H1 (cell line): Measurements from ENCODE around the gene JAKMIP1. TPM values are rescaled to one million over a fixed set of nuclear protein-coding genes. Genes with fewer than 3 reads are reported as not detected.

ENCODE experiments used
- CTCF ChIA-PET: fragments of 300-600 bp; sonication (Branson Sonifier 250); formaldehyde crosslinking; loops from one replicate; lab custom pipeline; 2021; ENCODE audit not compliant: partially characterized antibody; lab: Charles Lee
- POLR2A ChIA-PET: fragments of 300-600 bp; sonication (Branson Sonifier 250); formaldehyde crosslinking; loops from one replicate; lab custom pipeline; 2021; ENCODE audit warnings: inconsistent platforms; ENCODE audit not compliant: partially characterized antibody; lab: Charles Lee
- DNase-seq, 2 experiments: peaks; one replicate each; pipeline versions ENCODE4 v3.0.0 to v3.0.0-alpha.2; 2010 to 2022; ENCODE audit warnings: low spot score in 2 of 2, low read depth in 1 of 2, mixed read lengths in 1 of 2
- FAIRE-seq: peaks from 2 replicates; lab custom pipeline; 2011; peaks lifted over from hg19 to GRCh38; lab: Jason Lieb, UNC
- H2AFZ ChIP-seq: 2 replicates; pipeline ENCODE4 v1.8.1; 2012; ENCODE audit warnings: low read length, inconsistent platforms
- H2AK5ac ChIP-seq: 2 replicates; pipeline ENCODE4 v1.6.1; 2013; ENCODE audit warnings: low read depth, low read length
- H2BK120ac ChIP-seq: replicated peaks from 2 replicates; pipeline ENCODE3; 2013; ENCODE audit warnings: low read depth, low read length, inconsistent platforms
- H2BK12ac ChIP-seq: 2 replicates; pipeline ENCODE4 v1.6.1; 2013; ENCODE audit warnings: low read depth, low read length
- H2BK15ac ChIP-seq: 2 replicates; pipeline ENCODE4 v1.6.1; 2013; ENCODE audit warnings: low read length
- H2BK20ac ChIP-seq: 2 replicates; pipeline ENCODE4 v1.6.1; 2013; ENCODE audit warnings: low read length
- H2BK5ac ChIP-seq: 2 replicates; pipeline ENCODE4 v1.6.1; 2013; ENCODE audit warnings: low read depth, low read length
- H3K14ac ChIP-seq: 2 replicates; pipeline ENCODE4 v1.6.1; 2013; ENCODE audit warnings: inconsistent platforms; ENCODE audit not compliant: insufficient read length
- H3K18ac ChIP-seq: 2 replicates; pipeline ENCODE4 v1.6.1; 2013; ENCODE audit warnings: low read length; ENCODE audit errors: extremely low read depth
- H3K23ac ChIP-seq: 2 replicates; pipeline ENCODE4 v1.6.1; 2013; ENCODE audit warnings: inconsistent platforms; ENCODE audit not compliant: insufficient read length
- H3K23me2 ChIP-seq: 2 replicates; pipeline ENCODE4 v1.6.1; 2013; ENCODE audit warnings: low read depth, low read length
- H3K27ac ChIP-seq: 2 replicates; pipeline ENCODE4 v1.6.1; 2011; ENCODE audit warnings: low read depth, low read length, inconsistent platforms
- H3K27me3 ChIP-seq, 4 experiments: replicated peaks in 1 of 4; 1 replicate in 1 of 4; 2 replicates in 3 of 4; pipeline versions ENCODE4 v1.6.1 to v1.8.1; 2011 to 2013; ENCODE audit warnings: low read length in 3 of 4, mild to moderate bottlenecking in 3 of 4, inconsistent platforms in 2 of 4, mixed read lengths in 2 of 4, moderate library complexity in 1 of 4; ENCODE audit not compliant: control insufficient read depth in 3 of 4, insufficient read depth in 3 of 4; ENCODE audit errors: extremely low read depth in 1 of 4
- H3K36me3 ChIP-seq, 4 experiments: 2 replicates each; pipeline versions ENCODE4 v1.6.1 to v1.8.1; 2011 to 2013; ENCODE audit warnings: mild to moderate bottlenecking in 4 of 4, low read length in 3 of 4, moderate library complexity in 2 of 4, control low read depth in 1 of 4, inconsistent platforms in 1 of 4; ENCODE audit not compliant: insufficient read depth in 4 of 4, control insufficient read depth in 2 of 4
- H3K4ac ChIP-seq: replicated peaks from 2 replicates; pipeline ENCODE3; 2013; ENCODE audit warnings: low read length, low read depth, mixed read lengths, inconsistent platforms; ENCODE audit not compliant: insufficient read length
- H3K4me1 ChIP-seq, 4 experiments: replicated peaks in 1 of 4; 1 replicate in 1 of 4; 2 replicates in 3 of 4; pipeline versions ENCODE4 v1.6.1 to v1.8.1; 2011 to 2013; ENCODE audit warnings: low read length in 3 of 4, inconsistent platforms in 2 of 4, mixed read lengths in 1 of 4; ENCODE audit not compliant: insufficient read depth in 4 of 4, control insufficient read depth in 3 of 4
- H3K4me2 ChIP-seq, 2 experiments: 2 replicates each; pipeline versions ENCODE4 v1.6.1 to v1.8.1; 2011 to 2013; ENCODE audit warnings: low read depth in 2 of 2, low read length in 2 of 2, control low read depth in 1 of 2, inconsistent platforms in 1 of 2, mild to moderate bottlenecking in 1 of 2; ENCODE audit not compliant: insufficient read depth in 1 of 2
- H3K4me3 ChIP-seq, 4 experiments: fragments of 200-600, 300-600 bp in 1 of 4; sonication (generic), shearing (Covaris generic), sonication (Bioruptor Twin) in 1 of 4; 2 replicates each; pipeline versions ENCODE4 v1.5.1 to v1.8.1; 2011 to 2016; ENCODE audit warnings: low read length in 4 of 4, low read depth in 3 of 4, control low read depth in 2 of 4, inconsistent platforms in 2 of 4, mild to moderate bottlenecking in 2 of 4, mixed read lengths in 1 of 4, moderate library complexity in 1 of 4; ENCODE audit not compliant: insufficient read depth in 2 of 4; ENCODE audit errors: extremely low read depth in 1 of 4
- H3K56ac ChIP-seq: replicated peaks from 2 replicates; pipeline ENCODE3; 2013; ENCODE audit warnings: low read depth, mild to moderate bottlenecking, mixed read lengths, low read length, inconsistent platforms; ENCODE audit not compliant: insufficient read length
- H3K79me1 ChIP-seq: 2 replicates; pipeline ENCODE4 v1.6.1; 2013; ENCODE audit warnings: low read depth, low read length, control low read depth
- H3K79me2 ChIP-seq, 2 experiments: 2 replicates each; pipeline versions ENCODE4 v1.6.1 to v1.8.1; 2012 to 2013; ENCODE audit warnings: low read length in 2 of 2, mild to moderate bottlenecking in 2 of 2, inconsistent platforms in 1 of 2; ENCODE audit not compliant: insufficient read depth in 2 of 2, control insufficient read depth in 1 of 2
- H3K9ac ChIP-seq, 4 experiments: replicated peaks in 1 of 4; 1 replicate in 1 of 4; 2 replicates in 3 of 4; pipeline versions ENCODE4 v1.6.1 to v1.8.1; 2011 to 2013; ENCODE audit warnings: low read depth in 3 of 4, low read length in 3 of 4, control low read depth in 2 of 4, mild to moderate bottlenecking in 2 of 4, moderate library complexity in 2 of 4, inconsistent platforms in 1 of 4; ENCODE audit errors: extremely low read depth in 1 of 4
- H3K9me3 ChIP-seq, 2 experiments: 2 replicates each; pipeline versions ENCODE4 v1.6.1 to v1.8.1; 2012 to 2013; ENCODE audit warnings: mild to moderate bottlenecking in 2 of 2, moderate library complexity in 2 of 2, control low read depth in 1 of 2, inconsistent platforms in 1 of 2, low read depth in 1 of 2, low read length in 1 of 2, mixed read lengths in 1 of 2; ENCODE audit not compliant: insufficient read depth in 2 of 2
- H4K20me1 ChIP-seq, 2 experiments: replicated peaks in 1 of 2; 2 replicates each; pipeline versions ENCODE3 to v1.8.1; 2011 to 2013; ENCODE audit warnings: inconsistent platforms in 2 of 2, low read length in 2 of 2, mild to moderate bottlenecking in 1 of 2; ENCODE audit not compliant: insufficient read depth in 2 of 2, control insufficient read depth in 1 of 2
- H4K5ac ChIP-seq: 2 replicates; pipeline ENCODE4 v1.6.1; 2013; ENCODE audit warnings: low read length, low read depth, mixed read lengths, inconsistent platforms; ENCODE audit not compliant: insufficient read length
- H4K8ac ChIP-seq: 2 replicates; pipeline ENCODE4 v1.8.0; 2013; ENCODE audit warnings: mild to moderate bottlenecking, moderate library complexity, low read length, inconsistent platforms; ENCODE audit not compliant: insufficient read depth; ENCODE audit errors: extremely low read depth
- H4K91ac ChIP-seq: replicated peaks from 2 replicates; pipeline ENCODE3; 2013; ENCODE audit warnings: low read length, mixed read lengths, inconsistent platforms; ENCODE audit not compliant: insufficient read length
- BCL11A ChIP-seq, 2 experiments: IDR thresholded peaks; one replicate each; pipeline ENCODE4 v1.6.1; 2011; ENCODE audit warnings: low read depth in 2 of 2, low read length in 2 of 2, mild to moderate bottlenecking in 2 of 2
- HDAC6 ChIP-seq: IDR thresholded peaks from one replicate; pipeline ENCODE4 v1.7.1; 2012; ENCODE audit warnings: low read depth, mild to moderate bottlenecking, inconsistent platforms, low read length, moderate library complexity
- JUN ChIP-seq: IDR thresholded peaks from 2 replicates; pipeline ENCODE4 v1.6.1; 2011; ENCODE audit warnings: low read depth, mild to moderate bottlenecking, improper control_type of control experiment, low read length
- JUND ChIP-seq: IDR thresholded peaks from 2 replicates; pipeline ENCODE4 v1.6.1; 2011; ENCODE audit warnings: mild to moderate bottlenecking, improper control_type of control experiment, low read length
- KDM4A ChIP-seq: IDR thresholded peaks from one replicate; pipeline ENCODE4 v1.7.1; 2012; ENCODE audit warnings: low read depth, mild to moderate bottlenecking, moderate library complexity, low read length, inconsistent platforms; ENCODE audit not compliant: severe bottlenecking
- KDM5A ChIP-seq: fragments of 200-600 bp; IDR thresholded peaks from 2 replicates; pipeline ENCODE4 v1.7.1; 2012; ENCODE audit warnings: mild to moderate bottlenecking, low read length, inconsistent platforms, mixed read lengths
- PHF8 ChIP-seq: fragments of 200-600 bp; sonication (generic); conservative IDR thresholded peaks from 2 replicates; pipeline ENCODE4 v1.7.1; 2012; ENCODE audit warnings: low read depth, mild to moderate bottlenecking, inconsistent platforms, low read length, moderate library complexity
- POU5F1 ChIP-seq: IDR thresholded peaks from 2 replicates; pipeline ENCODE4 v1.6.1; 2011; ENCODE audit warnings: low read depth, mild to moderate bottlenecking, low read length, moderate library complexity
- RAD21 ChIP-seq, 2 experiments: IDR thresholded peaks in 1 of 2; conservative IDR thresholded peaks in 1 of 2; 2 replicates each; pipeline ENCODE4 v1.6.1; 2011; ENCODE audit warnings: low read depth in 2 of 2, low read length in 2 of 2, improper control_type of control experiment in 1 of 2, inconsistent platforms in 1 of 2, mild to moderate bottlenecking in 1 of 2, moderate library complexity in 1 of 2
- SIN3A ChIP-seq, 2 experiments: IDR thresholded peaks in 1 of 2; conservative IDR thresholded peaks in 1 of 2; 2 replicates each; pipeline ENCODE4 v1.6.1; 2011 to 2012; ENCODE audit warnings: low read length in 2 of 2, improper control_type of control experiment in 1 of 2, low read depth in 1 of 2, mild to moderate bottlenecking in 1 of 2
- SIRT6 ChIP-seq: IDR thresholded peaks from one replicate; pipeline ENCODE4 v1.7.1; 2012; ENCODE audit warnings: low read length, inconsistent platforms
- SIX5 ChIP-seq: IDR thresholded peaks from 2 replicates; pipeline ENCODE4 v1.6.1; 2011; ENCODE audit warnings: mild to moderate bottlenecking, low read depth, low read length
- TAF7 ChIP-seq: optimal IDR thresholded peaks from 2 replicates; pipeline ENCODE3; 2011; ENCODE audit warnings: low read depth, mild to moderate bottlenecking, inconsistent platforms, low read length, moderate library complexity, borderline replicate concordance
- TCF12 ChIP-seq: IDR thresholded peaks from 2 replicates; pipeline ENCODE4 v1.6.1; 2011; ENCODE audit warnings: low read depth, mild to moderate bottlenecking, low read length
- YY1 ChIP-seq: IDR thresholded peaks from 2 replicates; pipeline ENCODE4 v1.6.1; 2011; ENCODE audit warnings: low read depth, mild to moderate bottlenecking, low read length
- WGBS, 2 experiments: shearing (Covaris generic) in 1 of 2; methylation state at CpG; one replicate each; pipeline versions ENCODE4 v1.1.6 to v1.1.7; 2013 to 2015; ENCODE audit warnings: low lambda C conversion rate in 2 of 2, mixed read lengths in 2 of 2, inconsistent platforms in 1 of 2, low coverage in 1 of 2, missing lambda C conversion rate in 1 of 2; ENCODE audit not compliant: insufficient replicate concordance in 2 of 2, insufficient coverage in 1 of 2, insufficient read length in 1 of 2; ENCODE audit errors: extremely low coverage in 1 of 2, missing lambda C conversion rate in 1 of 2; 5-methylcytosine and 5-hydroxymethylcytosine counted together
- polyA plus RNA-seq, 7 experiments: library from polyadenylated mRNA; depleted of rRNA in 3 of 7; stranded (reverse) in 5 of 7; unstranded in 2 of 7; fragments of >200 nt in 5 of 7; fragments of 200-250 nt in 2 of 7; gene quantifications; 1 replicate in 5 of 7; 2 replicates in 1 of 7; 4 replicates in 1 of 7; pipeline versions ENCODE4 v1.2.1 to v1.2.3, GENCODE V29; 2011 to 2013; ENCODE audit warnings: missing spikeins in 2 of 7, mixed read lengths in 2 of 7
- total RNA-seq: library from RNA; stranded (reverse); fragmentation: NEBNext Ultra II Directional; extraction: Animal tissue kit (Norgen Biotek cat#: 25700); gene quantifications from 2 replicates; pipeline ENCODE4 v1.2.1, GENCODE V29; 2021

The JAKMIP1 gene
- total and polyA plus RNA-seq, 2 of the 8 experiments (the other 6 are each of a cell fraction or from before 2014, with no cell fraction given), result 2.5 to 4.4 TPM

- H3K79me2 ChIP-seq, result no peaks in the 10 kb centered on the region
- no peak overlapping the region for H3K56ac ChIP-seq
- H3K4me2 ChIP-seq, result no peak overlapping the region
- H2BK20ac ChIP-seq, result no peak overlapping the region
- H3K4ac ChIP-seq, result no peak overlapping the region
- no peak overlapping the region for H2BK120ac ChIP-seq
- no peak for DNase-seq
- no peak for FAIRE-seq
- no peak overlapping the region for H2BK5ac ChIP-seq
- H3K4me3 ChIP-seq, result no peak overlapping the region
- 89% methylated on average over 5 of the region's 5 CpGs; no CpG with 5 or more reads in 1 of the 2 experiments for WGBS, 2 experiments
- H3K23me2 ChIP-seq, result peaks cover 2% of the 10 kb centered on the region; the same call in 1 of the 2 replicates
- H3K9me3 ChIP-seq, result no peaks in the 10 kb centered on the region
- H3K27me3 ChIP-seq, result no peaks in the 10 kb centered on the region; a peak in 1 of 7 replicates
- no peak overlapping the region for H3K18ac ChIP-seq
- no peak overlapping the region for H2AK5ac ChIP-seq
- no peak overlapping the region for H2BK12ac ChIP-seq
- H2AFZ ChIP-seq, result no peak overlapping the region
- ChIA-PET CTCF (interaction anchor here (0.6 to 1.7 kb wide), 5 partner anchors 9 to 46 kb away, joined by 3 to 7 read pairs (median 4); no protein-coding TSS in a partner anchor), POLR2A (interaction anchor here (1.1 kb wide), 1 partner anchor 31 kb away, joined by 3 read pairs; no protein-coding TSS in a partner anchor)
- no peak overlapping the region for H3K23ac ChIP-seq
- no peak overlapping the region for H3K14ac ChIP-seq
- no peak overlapping the region for H4K8ac ChIP-seq
- no peaks in the 10 kb centered on the region for H3K79me1 ChIP-seq
- peaks cover 0 to 4% of the 10 kb centered on the region in 2 experiments for H4K20me1 ChIP-seq
- H3K27ac ChIP-seq, result no peak overlapping the region
- no peaks in the 10 kb centered on the region; a peak in 1 of 7 replicates for H3K4me1 ChIP-seq
- no peak overlapping the region for H4K5ac ChIP-seq
- H3K9ac ChIP-seq, result no peak overlapping the region
- no peak overlapping the region for H4K91ac ChIP-seq
- no peaks in the 10 kb centered on the region for H3K36me3 ChIP-seq
- H2BK15ac ChIP-seq, result no peak overlapping the region; the same call in 1 of the 2 replicates
- no peak for TF ChIP-seq KDM5A
- no peak for TF ChIP-seq POU5F1
- TF ChIP-seq SIX5, result no peak
- no peak for TF ChIP-seq JUND
- no peak for TF ChIP-seq BCL11A (IDR thresholded peaks at IDR 0.05; ENCODE audit: low read depth in 2 of 2, low read length in 2 of 2)
- no peak for TF ChIP-seq PHF8
- no peak for TF ChIP-seq JUN
- TF ChIP-seq SIRT6, result no peak
- no peak for TF ChIP-seq YY1
- TF ChIP-seq TAF7, result no peak
- no peak for TF ChIP-seq TCF12
- TF ChIP-seq SIN3A (conservative IDR thresholded peaks at IDR 0.05 in 1 of 2, IDR thresholded peaks at IDR 0.05 in 1 of 2; ENCODE audit: low read depth in 1 of 2, low read length in 2 of 2), result no peak
- TF ChIP-seq RAD21 (IDR thresholded peaks at IDR 0.05 in 1 of 2, conservative IDR thresholded peaks at IDR 0.05 in 1 of 2; ENCODE audit: low read depth in 2 of 2, low read length in 2 of 2), result no peak
- no peak for TF ChIP-seq HDAC6
- no peak for TF ChIP-seq KDM4A
Measured at GRCh38 chr4:6041800-6042199, 158.5 kb downstream of the JAKMIP1 start.
